Activated CD4-positive, alpha-beta T cell treated with anti-CD3 and anti-CD28 coated beads, Interleukin-2, Interleukin-6, amounts not matched to agents 100 ng/mL and 50 ng/mL, durations not matched to agents 16 hours and 8 hours (primary cell): ENCODE measurements around the gene TMEM14C.
A peak's percentile ranks its signal among the peaks of the same experiment; 100 is the strongest.

Source experiments
- DNase-seq: peaks from one replicate; pipeline ENCODE4 v3.0.0-alpha.2; 2020

The TMEM14C gene

DNA sequence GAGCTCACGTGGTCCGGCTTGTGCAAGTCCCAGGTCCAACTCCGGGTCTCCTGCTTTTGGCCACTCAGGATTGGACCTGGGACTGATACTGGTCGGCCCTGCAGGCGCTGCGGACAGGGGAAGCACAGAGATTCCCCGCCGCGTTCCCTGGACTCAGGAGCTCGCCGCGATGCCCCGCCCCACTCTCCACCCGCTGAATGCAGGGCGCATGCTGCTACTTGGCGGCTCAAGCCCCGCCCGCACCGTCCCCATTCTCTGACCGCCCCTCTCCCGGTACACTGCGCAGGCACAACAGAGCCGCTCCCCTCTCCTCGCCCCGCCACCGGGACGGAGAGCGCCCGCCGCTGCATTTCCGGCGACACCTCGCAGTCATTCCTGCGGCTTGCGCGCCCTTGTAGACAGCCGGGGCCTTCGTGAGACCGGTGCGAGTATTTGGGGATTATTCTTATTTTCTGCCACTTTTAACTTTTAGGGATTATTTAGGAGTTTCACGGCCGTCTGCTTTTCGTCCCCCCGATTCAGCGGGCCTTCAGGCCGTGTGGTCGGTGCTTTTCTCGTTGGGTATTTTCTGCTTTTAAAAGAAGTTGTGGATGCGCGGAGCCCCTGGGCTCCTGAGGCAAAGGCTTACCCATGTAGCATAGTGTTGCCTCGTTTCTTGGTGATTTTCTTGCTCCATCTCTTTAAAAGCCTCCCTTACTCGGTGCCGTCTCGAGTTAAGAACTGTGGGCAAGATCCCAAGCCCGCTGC, at the start of gene TMEM14C:
Gene TMEM14C (plus strand): TSS at position 251 of the 747 bp plus-strand sequence. CDS start 1,544 bp downstream, outside the sequence.
- peak; percentile 93 for DNase-seq

DNA sequence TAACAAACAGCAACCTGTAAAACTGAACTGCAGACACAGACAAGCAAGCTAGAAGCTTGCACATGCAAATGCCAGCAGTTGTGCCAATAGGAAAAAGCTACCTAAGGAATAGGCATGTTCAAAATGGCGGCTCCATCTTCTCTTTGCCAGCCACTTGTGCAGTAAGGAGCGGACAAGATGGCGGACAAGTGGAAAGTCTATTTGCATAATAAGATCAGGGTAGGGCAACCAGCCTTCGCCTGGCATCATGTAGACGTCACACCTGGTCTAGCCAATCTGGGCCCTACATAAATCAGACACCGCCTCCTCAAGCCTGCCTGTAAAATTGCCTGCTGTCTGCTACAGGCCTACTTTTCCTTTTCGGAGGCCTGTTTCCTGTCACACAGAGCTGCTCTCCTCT, 46.5 kb upstream of the TMEM14C start:
- DNase-seq: no peak

DNA sequence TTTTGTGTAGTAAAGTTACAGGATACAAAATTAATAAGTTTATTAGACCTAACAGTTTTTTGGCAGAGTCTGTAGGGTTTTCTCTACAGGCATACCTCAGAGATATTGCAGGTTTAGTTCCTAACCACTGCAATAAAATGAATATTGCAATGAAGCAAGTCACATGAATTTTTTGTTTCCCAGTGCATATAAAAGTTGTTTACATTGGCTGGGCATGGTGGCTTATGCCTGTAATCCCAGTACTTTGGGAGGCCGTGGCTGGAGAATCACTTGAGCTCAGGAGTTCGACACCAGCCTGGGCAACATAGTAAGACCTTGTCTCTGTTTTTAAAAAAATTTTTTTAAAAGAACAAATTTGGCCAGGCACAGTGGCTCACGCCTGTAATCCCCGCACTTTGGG, 44.4 kb upstream of the TMEM14C start:
- DNase-seq: no peak

DNA sequence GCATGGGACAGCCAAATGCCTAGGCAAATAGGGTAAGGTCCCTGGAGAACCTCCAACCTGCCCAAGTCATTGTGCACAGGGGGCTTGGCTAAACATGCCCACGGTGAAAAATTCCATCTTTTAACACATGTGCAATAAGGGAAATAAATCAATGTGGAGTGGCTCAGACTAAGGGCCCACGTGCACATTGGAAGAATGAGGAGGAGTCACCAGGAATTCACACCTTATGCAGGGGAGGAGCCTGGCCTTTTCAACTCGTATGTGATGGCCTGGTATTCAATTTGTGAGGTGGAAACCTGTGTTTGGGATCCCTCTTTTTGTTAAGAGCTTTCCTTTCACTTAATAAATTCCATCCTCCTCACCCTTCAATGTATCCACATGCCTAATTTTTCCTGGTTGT, 41.1 kb upstream of the TMEM14C start:
- DNase-seq: no peak

DNA sequence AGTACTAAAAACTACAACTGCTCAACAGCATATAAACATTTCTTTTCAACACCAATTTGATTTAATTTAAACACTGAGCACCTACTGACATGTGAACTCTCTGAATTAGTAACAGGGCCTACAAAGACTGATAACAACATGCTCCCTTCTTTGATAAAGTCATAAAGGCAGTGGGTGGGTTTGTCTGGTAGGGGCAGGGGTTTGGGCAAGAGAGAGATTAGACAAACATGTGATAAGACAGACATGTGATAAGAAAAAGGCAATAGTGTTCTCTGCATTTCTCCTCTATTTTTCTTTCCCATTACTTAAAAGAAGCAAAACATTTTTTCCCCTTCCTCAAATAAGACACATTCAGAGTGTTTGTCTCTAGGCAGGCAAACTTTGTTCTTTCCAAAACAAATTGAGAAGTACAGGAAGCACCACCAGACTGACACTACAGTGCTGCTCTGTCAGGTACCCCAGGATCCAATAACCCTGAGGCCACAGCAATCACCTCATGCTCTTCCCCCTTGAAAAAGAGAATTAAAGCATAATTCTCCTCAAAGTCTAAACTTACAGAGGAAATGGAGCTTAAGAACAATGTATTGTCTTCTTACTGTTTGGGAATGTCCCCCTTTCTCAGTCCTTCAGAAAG, 40.4 kb upstream of the TMEM14C start:
- no peak for DNase-seq

DNA sequence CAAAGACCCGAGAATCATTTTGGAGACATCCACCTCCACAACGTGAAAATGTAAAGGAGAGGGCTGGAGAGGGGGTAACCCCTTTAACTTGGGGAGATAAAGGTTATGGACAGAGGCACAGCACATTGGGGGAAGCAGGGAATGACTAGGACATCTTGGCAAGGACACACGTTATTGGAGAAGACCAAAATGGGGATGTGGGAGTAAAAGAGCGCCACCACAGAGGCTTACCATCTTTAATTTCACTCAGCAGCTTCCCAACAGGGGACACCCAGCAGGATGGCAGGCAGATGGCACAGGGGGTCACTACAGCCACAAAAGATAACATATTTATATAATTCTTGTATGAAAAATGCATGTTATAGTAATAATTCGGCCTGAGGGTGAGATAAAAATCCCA, 38.3 kb upstream of the TMEM14C start:
- DNase-seq: no peak

DNA sequence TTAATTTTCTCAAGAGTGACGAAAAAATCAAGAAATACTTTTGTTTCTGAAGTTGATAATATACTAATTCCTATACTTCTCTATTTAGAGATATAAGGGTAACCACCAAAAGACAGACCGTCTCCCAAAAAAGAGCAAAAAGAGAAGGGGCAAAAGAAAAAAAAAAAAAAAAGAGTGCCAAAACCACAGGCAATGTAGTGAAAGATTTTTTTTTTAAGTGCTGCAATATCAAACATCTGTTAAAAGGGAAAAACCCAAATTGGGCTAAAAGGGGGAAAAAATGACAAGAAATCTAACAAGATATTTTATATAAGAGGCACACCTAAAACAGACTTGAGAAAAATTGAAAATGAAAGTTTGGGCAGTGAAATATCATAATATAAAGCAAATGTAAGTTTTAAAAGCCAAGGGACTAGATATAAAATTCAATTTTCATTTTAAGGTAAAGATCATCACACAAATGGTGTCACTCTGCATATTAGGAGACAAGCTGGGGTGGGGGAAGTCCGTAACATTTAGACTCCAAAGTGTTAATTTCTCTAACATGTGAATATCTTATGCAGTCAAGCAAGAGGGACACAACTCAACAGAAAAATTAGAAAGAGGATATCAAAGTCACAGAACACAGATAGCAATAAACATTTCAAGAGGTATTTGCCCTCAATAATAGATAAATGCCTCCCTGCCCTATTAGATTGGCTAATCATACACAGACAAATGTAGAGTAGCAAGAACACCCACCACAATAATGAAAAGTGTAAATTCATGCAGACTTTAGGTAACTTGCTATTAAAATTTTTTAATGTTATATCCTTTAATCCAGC, 37.6 kb upstream of the TMEM14C start:
- no peak for DNase-seq

DNA sequence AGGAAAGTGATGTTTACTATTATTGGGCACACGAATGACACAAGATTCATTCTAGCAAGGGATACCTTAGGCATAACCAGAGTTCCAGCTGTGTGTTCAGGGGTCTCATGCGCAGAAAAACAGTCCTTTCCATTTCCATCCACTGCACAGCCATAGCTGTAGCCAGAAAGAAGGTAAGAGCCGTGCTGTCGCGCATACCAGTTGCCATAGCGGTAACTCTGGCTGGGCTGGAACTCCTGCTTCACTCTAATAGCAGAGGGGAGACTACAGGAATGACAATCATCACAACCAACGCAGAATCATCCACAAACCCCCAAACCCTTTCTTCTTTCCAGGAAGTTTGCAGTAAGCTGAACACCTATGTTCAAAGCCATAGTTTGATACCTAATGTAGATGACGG, 36.0 kb upstream of the TMEM14C start:
- no peak for DNase-seq

DNA sequence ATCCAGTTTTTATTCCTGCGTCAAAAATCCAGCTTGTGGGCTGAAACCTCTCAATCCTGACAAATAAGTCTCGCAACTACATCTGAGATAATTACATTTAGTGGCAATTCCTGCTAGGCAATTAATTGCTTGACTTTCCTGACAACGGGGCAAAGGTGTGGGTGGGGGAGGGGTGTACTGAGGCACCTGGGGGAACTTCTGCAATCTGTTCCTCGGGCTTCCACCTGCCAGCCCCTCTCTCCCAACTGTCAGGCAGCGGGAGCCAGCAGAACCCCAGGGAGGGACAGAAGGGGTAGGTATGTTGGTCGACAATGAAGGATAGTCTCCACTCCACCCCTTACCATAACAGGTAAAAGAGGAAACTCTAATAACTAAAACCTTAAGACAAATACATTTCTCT, 35.3 kb upstream of the TMEM14C start:
- no peak for DNase-seq

DNA sequence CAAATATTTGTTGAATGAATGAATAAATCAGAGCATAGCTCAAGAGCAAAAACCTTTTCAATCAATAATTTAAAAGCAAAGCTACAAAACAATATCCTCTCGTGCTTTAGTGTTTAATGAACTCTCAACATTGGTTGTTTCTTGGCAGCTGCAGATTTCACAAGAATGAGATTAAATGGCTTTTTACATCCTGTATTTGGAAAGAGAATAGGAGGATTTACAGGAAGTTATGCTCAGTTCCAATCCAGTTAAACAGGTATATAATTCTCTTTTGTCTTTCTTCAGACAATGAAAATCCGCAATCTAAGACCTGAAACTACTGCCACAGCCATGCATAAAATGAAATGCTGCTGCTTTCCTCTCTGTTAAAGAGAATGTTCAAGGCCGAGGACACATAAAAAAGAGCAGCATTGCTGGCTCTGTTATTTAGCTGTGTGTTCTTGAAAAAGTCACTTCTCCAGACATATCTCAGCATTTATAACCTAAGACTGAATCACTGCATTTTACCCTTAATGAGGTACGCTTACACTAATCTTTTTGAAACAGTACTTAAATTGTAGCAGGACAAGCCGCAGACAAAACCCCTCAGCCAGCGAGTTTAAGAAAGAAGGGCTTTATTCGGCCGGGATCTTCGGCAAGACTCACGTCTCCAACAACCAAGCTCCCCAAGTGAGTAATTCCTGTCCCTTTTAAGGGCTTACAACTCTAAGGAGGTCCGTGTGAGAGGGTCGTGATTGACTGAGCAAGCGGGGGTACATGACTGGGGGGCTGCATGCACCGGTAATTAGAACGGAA, 32.0 kb upstream of the TMEM14C start:
- no peak for DNase-seq

DNA sequence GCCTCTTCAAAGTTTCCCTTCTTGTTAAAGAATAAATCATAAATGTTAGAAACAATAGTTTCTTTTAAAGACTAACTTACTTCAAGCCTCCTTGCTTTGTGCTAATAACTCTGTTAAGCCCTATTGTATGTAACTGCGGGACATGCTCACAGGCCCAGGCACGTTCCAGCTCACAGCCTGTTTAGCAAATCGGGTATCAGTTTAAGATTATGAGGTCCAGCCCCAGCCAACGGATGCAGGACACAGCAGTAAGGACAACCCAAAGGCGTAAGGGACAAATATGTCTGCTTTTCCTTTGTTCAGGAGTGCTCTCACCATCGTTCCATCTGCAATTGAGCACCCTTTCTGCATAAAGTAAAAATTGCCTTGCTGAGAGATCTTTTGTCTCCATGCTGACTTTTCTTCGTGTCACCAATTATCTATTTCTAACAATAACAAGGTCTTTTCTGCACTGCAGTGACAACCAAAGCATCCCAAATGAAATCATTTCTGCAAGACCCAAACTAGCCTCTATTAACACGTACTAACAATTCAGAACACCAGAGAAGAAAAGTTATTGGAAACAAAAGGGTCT, 29.8 kb upstream of the TMEM14C start:
- DNase-seq: no peak

DNA sequence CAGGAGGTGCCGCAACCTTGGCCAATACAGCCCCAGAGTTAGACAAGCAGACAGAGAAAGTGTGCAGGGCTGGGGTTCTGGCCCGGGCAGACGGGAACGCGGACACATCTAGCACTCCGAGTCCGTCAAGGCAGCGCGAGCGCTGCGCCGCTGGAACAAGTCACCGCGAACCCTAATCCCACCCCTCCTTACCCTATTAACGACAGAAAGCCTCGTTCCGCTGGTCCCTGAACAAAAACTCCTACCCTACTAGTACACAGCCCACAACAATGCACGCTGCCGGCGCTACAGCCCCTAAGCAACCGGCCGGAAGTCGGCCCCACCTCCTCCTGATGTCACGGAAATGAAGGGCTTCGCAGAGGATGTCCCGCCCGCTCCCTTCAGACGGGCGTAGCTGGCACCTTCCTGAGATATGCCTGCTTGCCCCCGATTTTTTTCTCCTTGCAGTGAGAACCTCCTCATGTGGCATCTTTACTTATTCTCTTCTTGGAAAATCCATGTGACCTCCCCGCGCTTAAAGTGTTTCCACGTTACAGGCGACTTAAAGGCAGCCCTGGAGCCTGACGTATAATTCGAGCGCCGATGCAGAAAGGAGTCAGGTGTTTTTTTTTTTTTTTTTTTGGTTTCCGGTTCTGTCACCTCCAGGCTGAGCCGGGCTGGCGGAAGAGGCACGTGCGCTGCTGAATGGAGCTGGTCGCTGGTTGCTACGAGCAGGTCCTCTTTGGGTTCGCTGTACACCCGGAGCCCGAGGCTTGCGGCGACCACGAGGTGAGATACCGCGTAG, 28.4 kb upstream of the TMEM14C start, which contains the start of the genes C6orf52 and PAK1IP1:
Gene C6orf52 (minus strand): TSS at position 315 of the 784 bp plus-strand sequence. CDS start 7,066 bp downstream, outside the sequence.
Gene PAK1IP1 (plus strand): TSS at position 671 of the 784 bp plus-strand sequence. CDS start 14 bp downstream, at position 685.
- DNase-seq: peak; percentile 94

DNA sequence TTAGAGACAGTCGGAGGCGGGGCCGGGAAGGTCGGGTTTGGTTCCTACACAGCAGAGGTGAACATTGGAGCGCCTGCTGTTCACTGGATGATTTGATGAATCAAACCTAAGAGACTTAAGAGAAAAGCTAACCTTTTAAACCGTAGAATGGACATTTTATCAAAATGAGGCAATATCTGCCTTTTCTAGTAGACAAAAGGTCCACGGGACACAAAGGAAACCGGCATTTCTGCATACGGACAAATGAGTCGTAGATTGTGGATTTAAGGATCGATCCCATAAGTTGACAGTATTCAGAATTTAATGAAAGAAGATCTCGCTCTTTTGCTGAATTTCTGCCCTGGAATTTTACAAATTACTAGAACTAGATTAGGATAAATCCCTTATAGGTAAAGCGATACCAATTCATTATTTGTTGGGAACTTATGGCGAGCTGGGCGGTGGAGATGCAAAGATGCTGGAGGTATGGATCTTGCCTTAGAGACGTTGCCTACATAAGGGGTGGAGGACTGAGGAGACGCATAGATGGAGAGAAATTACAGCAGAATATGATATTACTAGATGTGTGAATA, 27.7 kb upstream of the TMEM14C start:
- DNase-seq: no peak

DNA sequence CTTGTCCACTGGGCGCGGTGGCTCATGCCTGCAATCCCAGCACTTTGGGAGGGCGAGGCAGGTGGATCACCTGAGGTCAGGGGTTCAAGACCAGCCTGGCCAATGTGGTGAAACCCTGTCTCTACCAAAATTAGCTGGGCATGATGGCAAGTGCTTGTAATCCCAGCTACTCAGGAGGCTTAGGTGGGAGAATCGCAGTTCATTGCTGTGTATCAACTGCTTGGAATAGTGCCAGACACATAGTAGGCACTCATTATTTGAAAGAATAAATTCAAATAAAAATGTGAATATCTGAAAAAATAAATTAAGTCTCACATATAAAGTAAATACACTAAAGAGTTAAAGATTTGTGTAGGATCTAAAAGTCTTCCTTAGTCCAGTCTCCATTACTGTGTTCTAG, 26.2 kb upstream of the TMEM14C start:
- DNase-seq: no peak

DNA sequence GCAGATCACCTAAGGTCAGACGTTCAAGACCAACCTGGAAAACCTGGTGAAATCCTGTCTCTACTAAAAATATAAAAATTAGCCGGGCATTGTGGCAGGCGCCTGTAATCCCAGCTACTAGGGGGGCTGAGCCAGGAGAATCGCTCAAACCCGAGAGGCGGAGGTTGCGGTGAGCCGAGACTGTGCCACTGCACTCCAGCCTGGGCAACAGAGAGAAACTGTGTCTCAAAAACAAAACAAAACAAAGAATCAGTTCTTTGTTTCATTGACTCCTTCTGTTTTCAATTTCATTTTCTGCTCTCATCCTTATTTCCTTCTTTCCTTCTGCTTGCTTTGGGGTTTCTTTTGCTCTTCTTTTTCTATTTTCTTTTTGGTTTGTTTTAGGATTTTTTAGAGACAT, 8.9 kb upstream of the TMEM14C start:
- no peak for DNase-seq

DNA sequence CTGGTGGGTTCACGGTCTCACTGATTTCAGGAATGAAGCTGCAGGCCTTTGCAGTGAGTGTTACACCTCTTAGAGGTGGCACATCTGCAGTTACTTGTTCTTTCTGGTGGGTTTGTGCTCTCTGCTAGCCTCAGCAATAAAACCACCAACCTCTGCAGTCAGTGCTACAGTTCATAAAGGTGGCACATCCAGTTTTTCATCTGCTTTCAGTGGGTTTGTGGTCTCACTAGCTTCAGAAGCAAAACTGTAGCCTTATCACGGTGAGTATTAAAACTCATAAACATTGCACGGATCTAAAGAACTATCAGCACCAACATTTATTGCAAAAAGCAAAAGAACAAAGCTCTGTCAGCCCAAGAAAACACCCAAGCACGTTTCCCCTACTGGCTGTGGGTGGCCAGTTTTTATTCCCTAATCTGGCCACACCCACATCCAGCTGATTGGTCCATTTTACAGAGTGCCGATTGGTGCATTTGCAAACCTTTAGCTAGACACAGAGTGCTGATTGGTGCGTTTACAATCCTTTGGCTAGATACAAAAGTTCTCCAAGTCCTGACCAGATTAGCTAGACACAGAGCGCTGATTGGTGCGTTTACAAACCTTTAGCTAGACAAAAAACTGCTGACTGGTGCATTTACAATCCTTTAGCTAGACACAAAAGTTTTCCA, 3.4 kb upstream of the TMEM14C start:
- peak; percentile 57 for DNase-seq

DNA sequence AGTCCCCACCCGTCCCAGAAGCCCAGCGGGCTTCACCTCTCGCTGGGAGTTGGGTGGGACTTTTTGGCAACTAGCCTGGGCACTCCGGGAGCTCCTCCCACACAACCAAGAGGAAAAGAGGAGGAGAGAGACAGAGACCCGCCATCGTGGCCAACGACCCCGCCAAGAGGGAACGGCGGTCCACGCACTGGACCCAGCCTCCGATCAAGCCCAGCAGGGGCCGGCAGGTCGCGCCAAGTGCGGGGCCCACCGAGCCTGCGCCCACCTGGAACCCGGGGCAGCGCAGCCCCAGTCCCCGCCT, 3.0 kb upstream of the TMEM14C start:
- no peak for DNase-seq

DNA sequence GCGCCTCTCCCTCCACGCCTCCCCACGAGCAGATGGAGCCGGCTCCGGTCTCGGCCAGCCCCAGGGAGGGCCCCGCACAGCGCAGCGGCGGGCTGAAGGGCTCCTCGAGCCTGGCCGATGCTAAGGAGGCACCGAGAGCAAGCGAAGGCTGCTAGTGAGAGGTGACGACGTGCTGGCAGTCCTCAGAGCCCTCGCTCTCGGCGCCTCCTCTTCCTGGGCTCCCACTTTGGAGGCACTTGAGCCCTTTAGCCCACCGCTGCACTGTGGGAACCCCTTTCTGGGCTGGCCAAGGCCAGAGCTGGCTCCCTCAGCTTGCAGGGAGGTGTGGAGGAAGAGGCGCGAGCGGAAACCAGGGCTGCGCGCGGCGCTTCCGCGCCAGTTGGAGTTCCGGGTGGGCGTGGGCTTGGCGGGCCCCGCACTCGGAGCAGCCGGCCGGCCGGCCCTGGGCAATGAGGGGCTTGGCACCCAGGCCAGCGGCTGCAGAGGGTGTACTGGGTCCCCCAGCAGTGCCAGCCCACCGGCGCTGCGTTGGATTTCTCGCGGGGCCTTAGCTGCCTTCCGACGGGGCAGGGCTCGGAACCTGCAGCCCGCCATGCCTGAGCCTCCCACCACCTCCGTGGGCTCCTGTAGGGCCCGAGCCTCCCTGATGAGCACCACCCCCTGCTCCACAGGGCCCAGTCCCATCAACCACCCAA, 2.5 kb upstream of the TMEM14C start:
- peak; percentile 74 for DNase-seq

DNA sequence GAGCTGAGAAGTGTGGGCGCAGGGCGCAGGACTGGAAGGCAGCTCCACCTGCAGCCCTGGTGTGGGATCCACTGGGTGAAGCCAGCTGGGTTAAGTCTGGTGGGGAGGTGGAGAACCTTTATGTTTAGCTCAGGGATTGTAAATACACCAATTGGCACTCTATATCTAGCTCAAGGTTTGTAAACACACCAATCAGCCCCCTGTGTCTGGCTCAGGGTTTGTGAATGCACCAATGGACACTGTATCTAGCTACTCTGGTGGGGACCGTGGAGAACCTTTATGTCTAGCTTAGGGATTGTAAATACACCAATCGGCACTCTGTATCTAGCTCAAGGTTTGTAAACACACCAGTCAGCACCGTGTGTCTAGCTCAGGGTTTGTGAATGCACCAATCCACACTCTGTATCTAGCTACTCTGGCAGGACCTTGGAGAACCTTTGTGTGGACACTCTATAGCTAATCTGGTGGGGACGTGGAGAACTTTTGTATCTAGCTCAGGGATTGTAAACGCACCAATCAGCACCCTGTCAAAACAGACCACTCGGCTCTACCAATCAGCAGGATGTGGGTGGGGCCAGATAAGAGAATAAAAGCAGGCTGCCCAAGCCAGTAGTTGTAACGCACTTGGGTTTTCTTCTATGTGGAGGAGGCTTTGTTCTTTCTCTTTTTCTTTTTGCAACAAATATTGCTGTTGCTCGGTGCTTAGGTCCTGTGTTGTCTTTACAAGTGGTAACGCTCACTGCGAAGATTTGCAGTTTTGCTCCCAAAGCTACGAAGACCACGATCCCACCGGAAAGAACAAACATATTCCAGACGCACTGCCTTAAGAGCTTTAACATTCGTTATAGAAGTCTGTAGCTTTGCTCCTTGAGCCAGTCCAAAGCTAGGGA, 1.7 kb upstream of the TMEM14C start:
- peak; percentile 44 for DNase-seq
